ENCODE data around the gene NOL7.

DNA sequence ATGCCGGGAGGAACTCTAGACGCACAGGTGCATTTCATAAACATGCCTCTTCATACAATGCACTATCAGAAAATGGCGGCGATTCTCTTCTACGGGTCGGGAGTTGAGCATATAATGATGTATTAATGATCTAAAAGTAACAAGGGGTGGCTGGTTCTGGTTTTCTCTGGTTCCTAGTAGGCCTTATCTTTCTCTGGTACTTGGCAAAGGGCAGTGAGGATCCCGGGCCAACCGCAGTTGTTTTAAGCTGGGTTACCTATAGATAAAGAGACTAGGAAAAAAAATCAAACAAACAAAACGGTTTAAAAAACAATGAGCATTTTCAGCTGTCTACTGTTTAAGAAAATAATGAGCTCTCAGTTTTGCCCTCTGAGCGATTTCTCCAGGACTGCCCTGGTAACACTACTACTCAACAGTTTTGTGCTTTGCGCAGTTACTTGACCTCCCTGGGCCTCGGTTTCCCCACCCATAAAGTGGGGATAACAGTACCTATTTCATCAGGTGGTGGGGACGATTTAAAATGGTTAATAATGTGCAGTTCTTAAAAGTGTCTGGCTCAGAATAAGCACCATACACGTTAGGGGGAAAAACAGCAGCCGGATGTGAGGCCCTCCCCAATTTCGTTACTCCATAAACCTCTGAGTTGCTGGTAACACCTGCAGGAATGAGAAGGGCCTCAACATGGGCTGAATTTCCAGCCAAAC is 42.0 kb upstream of the NOL7 start:
- TF ChIP-seq SUZ12 (IDR thresholded peaks at IDR 0.05; ENCODE audit: extremely low read depth, insufficient read depth, insufficient read length) (no peak), ZNF274 (IDR thresholded peaks at IDR 0.05; ENCODE audit: low read depth, low read length) (no peak), YY1 (IDR thresholded peaks at IDR 0.05; ENCODE audit: insufficient read depth, insufficient read length) (no peak)

Data from NT2/D1 (cell line).